Fibroblast of lung (primary cell): ENCODE results near the gene FAM174C. TPM values are rescaled to one million over a fixed set of nuclear protein-coding genes. Genes with fewer than 3 reads are reported as not detected.

ENCODE experiments used
- DNase-seq, 2 donors: peaks; one replicate each; pipeline versions ENCODE4 v3.0.0 to v3.0.0-alpha.2; 2010; ENCODE audit warnings: low read depth in 2 of 2
- H2AFZ ChIP-seq: 2 replicates; pipeline ENCODE4 v1.5.1; 2012; ENCODE audit warnings: low read length, control low read depth, inconsistent platforms
- H3K27ac ChIP-seq: 2 replicates; pipeline ENCODE4 v1.5.1; 2011; ENCODE audit warnings: low read length, control low read depth; ENCODE audit not compliant: insufficient read depth
- H3K27me3 ChIP-seq: 2 replicates; pipeline ENCODE4 v1.5.1; 2011; ENCODE audit warnings: mild to moderate bottlenecking, low read length; ENCODE audit not compliant: control insufficient read depth, insufficient read depth
- H3K36me3 ChIP-seq: 2 replicates; pipeline ENCODE4 v1.5.1; 2011; ENCODE audit warnings: low read length; ENCODE audit not compliant: control insufficient read depth, insufficient read depth
- H3K4me1 ChIP-seq: 2 replicates; pipeline ENCODE4 v1.5.1; 2011; ENCODE audit warnings: low read length; ENCODE audit not compliant: control insufficient read depth, insufficient read depth; ENCODE audit errors: extremely low read depth
- H3K4me2 ChIP-seq: 2 replicates; pipeline ENCODE4 v1.5.1; 2011; ENCODE audit warnings: low read length, control low read depth; ENCODE audit not compliant: insufficient read depth; ENCODE audit errors: extremely low read depth
- H3K4me3 ChIP-seq, 4 experiments: fragments of 200-600 bp in 1 of 4; sonication (generic) in 1 of 4; replicated peaks in 1 of 4; 2 replicates each; pipeline ENCODE4 v1.5.1; 2011 to 2016; ENCODE audit warnings: low read length in 4 of 4, low read depth in 3 of 4, mild to moderate bottlenecking in 3 of 4, control low read depth in 2 of 4, inconsistent platforms in 1 of 4, mixed read lengths in 1 of 4; ENCODE audit not compliant: insufficient read depth in 1 of 4; ENCODE audit errors: control extremely low read depth in 1 of 4
- H3K79me2 ChIP-seq: 2 replicates; pipeline ENCODE4 v1.5.1; 2012; ENCODE audit warnings: mild to moderate bottlenecking, low read length, inconsistent platforms; ENCODE audit not compliant: control insufficient read depth, insufficient read depth
- H3K9ac ChIP-seq: 2 replicates; pipeline ENCODE4 v1.5.1; 2011; ENCODE audit warnings: mild to moderate bottlenecking, low read length, control low read depth; ENCODE audit not compliant: insufficient read depth
- H3K9me3 ChIP-seq: 2 replicates; pipeline ENCODE4 v1.5.1; 2012; ENCODE audit warnings: low read depth, low read length; ENCODE audit not compliant: control insufficient read depth, insufficient read depth
- H4K20me1 ChIP-seq: 2 replicates; pipeline ENCODE4 v1.5.1; 2011; ENCODE audit warnings: low read length; ENCODE audit not compliant: control insufficient read depth, insufficient read depth; ENCODE audit errors: extremely low read depth
- EZH2 ChIP-seq: IDR thresholded peaks from 2 replicates; pipeline ENCODE4 v1.5.1; 2012; ENCODE audit warnings: low read length, control low read depth, mild to moderate bottlenecking; ENCODE audit errors: missing control alignments
- polyA plus RNA-seq, 2 donors: library from polyadenylated mRNA; depleted of rRNA in 1 of 2; stranded (reverse) in 1 of 2; unstranded in 1 of 2; fragments of >200 nt; gene quantifications; 2 replicates each; pipeline ENCODE4 v1.2.1, GENCODE V29; 2011 to 2012; ENCODE audit warnings: missing spikeins in 1 of 2
- total RNA-seq: library from RNA; depleted of rRNA; stranded (reverse); fragments of >200 nt; gene quantifications from 2 replicates; pipeline ENCODE4 v1.2.1, GENCODE V29; 2014
- TF ChIP-seq, protein P1 (sequence below), 2 donors: IDR thresholded peaks in 1 of 2; conservative IDR thresholded peaks in 1 of 2; 1 replicate in 1 of 2; 2 replicates in 1 of 2; pipeline ENCODE4 v1.5.1; 2011 to 2012; ENCODE audit warnings: low read length in 2 of 2, control low read depth in 1 of 2, inconsistent platforms in 1 of 2, low read depth in 1 of 2, mild to moderate bottlenecking in 1 of 2

FAM174C gene
- total and polyA plus RNA-seq, 2 donors (not counting 1 experiment from before 2014, with no cell fraction given), result 16.1 to 22.5 TPM

DNA sequence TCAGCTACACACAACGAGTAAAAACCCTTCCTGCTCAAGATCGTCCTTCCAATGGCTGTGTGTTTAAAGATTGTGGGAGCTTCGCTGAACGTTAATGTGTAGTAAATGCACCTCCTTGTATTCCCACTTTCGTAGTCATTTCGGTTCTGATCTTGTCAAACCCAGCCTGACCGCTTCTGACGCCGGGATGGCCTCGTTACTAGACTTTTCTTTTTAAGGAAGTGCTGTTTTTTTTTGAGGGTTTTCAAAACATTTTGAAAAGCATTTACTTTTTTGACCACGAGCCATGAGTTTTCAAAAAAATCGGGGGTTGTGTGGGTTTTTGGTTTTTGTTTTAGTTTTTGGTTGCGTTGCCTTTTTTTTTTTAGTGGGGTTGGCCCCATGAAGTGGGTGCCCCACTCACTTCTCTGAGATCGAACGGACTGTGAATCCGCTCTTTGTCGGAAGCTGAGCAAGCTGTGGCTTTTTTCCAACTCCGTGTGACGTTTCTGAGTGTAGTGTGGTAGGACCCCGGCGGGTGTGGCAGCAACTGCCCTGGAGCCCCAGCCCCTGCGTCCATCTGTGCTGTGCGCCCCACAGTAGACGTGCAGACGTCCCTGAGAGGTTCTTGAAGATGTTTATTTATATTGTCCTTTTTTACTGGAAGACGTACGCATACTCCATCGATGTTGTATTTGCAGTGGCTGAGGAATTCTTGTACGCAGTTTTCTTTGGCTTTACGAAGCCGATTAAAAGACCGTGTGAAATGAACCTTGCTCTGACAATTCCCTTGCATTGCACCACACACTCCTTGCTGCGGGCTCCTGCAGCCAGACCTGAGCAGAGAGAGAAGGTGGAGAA lies 2.7 kb upstream of the FAM174C start:
- peak overlapping the region; percentile 70 for H3K4me2 ChIP-seq
- peak overlapping the region in 1 of 4 experiments; percentile 69 for H3K4me3 ChIP-seq
- DNase-seq, result no peak
- H3K79me2 ChIP-seq, result peaks cover 60% of the 10 kb centered on the region
- no peak overlapping the region for H2AFZ ChIP-seq
- H3K27ac ChIP-seq, result peak overlapping the region; percentile 34
- H3K9me3 ChIP-seq, result no peaks in the 10 kb centered on the region
- no peaks in the 10 kb centered on the region for H3K27me3 ChIP-seq
- H3K9ac ChIP-seq, result no peak overlapping the region
- H3K36me3 ChIP-seq, result peaks cover 40% of the 10 kb centered on the region
- no peaks in the 10 kb centered on the region for H4K20me1 ChIP-seq
- TF ChIP-seq, protein P1, sequence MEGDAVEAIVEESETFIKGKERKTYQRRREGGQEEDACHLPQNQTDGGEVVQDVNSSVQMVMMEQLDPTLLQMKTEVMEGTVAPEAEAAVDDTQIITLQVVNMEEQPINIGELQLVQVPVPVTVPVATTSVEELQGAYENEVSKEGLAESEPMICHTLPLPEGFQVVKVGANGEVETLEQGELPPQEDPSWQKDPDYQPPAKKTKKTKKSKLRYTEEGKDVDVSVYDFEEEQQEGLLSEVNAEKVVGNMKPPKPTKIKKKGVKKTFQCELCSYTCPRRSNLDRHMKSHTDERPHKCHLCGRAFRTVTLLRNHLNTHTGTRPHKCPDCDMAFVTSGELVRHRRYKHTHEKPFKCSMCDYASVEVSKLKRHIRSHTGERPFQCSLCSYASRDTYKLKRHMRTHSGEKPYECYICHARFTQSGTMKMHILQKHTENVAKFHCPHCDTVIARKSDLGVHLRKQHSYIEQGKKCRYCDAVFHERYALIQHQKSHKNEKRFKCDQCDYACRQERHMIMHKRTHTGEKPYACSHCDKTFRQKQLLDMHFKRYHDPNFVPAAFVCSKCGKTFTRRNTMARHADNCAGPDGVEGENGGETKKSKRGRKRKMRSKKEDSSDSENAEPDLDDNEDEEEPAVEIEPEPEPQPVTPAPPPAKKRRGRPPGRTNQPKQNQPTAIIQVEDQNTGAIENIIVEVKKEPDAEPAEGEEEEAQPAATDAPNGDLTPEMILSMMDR (conservative IDR thresholded peaks at IDR 0.05 in 1 of 2, IDR thresholded peaks at IDR 0.05 in 1 of 2; ENCODE audit: low read depth in 1 of 2, low read length in 2 of 2), result no peak
- TF ChIP-seq EZH2, result no peak
- H3K4me1 ChIP-seq, result peaks cover 41% of the 10 kb centered on the region

- no peak for TF ChIP-seq EZH2
- TF ChIP-seq, protein P1 (conservative IDR thresholded peaks at IDR 0.05 in 1 of 2, IDR thresholded peaks at IDR 0.05 in 1 of 2; ENCODE audit: low read depth in 1 of 2, low read length in 2 of 2), result no peak
- peak overlapping the region in 1 of 4 experiments; percentile 7 for H3K4me3 ChIP-seq
- H2AFZ ChIP-seq, result no peak overlapping the region
- H3K27me3 ChIP-seq, result no peaks in the 10 kb centered on the region
- H3K9ac ChIP-seq, result peak overlapping the region; percentile 21
- no peaks in the 10 kb centered on the region for H3K9me3 ChIP-seq
- H3K27ac ChIP-seq, result peak overlapping the region; percentile 22
- H3K4me1 ChIP-seq, result peaks cover 37% of the 10 kb centered on the region
- no peaks in the 10 kb centered on the region for H4K20me1 ChIP-seq
- DNase-seq, result no peak
- peaks cover 40% of the 10 kb centered on the region for H3K36me3 ChIP-seq
- peaks cover 58% of the 10 kb centered on the region for H3K79me2 ChIP-seq
- H3K4me2 ChIP-seq, result no peak overlapping the region
These were observed 1.9 kb upstream of the FAM174C start for GRCh38 chr19:1273263-1274041.

GRCh38 chr19:1274081-1274851 lies 1.1 kb upstream of the FAM174C start:
- Histone ChIP-seq H3K27ac (peak overlapping the region; percentile 92), H3K9me3 (no peaks in the 10 kb centered on the region), H2AFZ (no peak overlapping the region), H3K79me2 (peaks cover 58% of the 10 kb centered on the region), H3K4me1 (peaks cover 34% of the 10 kb centered on the region), H4K20me1 (no peaks in the 10 kb centered on the region), H3K27me3 (no peaks in the 10 kb centered on the region), H3K36me3 (peaks cover 45% of the 10 kb centered on the region), H3K9ac (peak overlapping the region; percentile 85), H3K4me3 (peak overlapping the region in 1 of 4 experiments; percentile 72), H3K4me2 (peak overlapping the region; percentile 63)
- DNase-seq, result no peak
- TF ChIP-seq, protein P1 (conservative IDR thresholded peaks at IDR 0.05 in 1 of 2, IDR thresholded peaks at IDR 0.05 in 1 of 2; ENCODE audit: low read depth in 1 of 2, low read length in 2 of 2), result no peak
- no peak for TF ChIP-seq EZH2
